ENCODE data around the gene ZNF227. TPM values are rescaled to one million over a fixed set of nuclear protein-coding genes. Genes with fewer than 3 reads are reported as not detected.
"Not testable (repeated sequence)": the region's sequence is repeated elsewhere in the genome, so short reads cannot be mapped to it uniquely, and the experiment has no call there.

The ZNF227 gene
- total RNA-seq, 1 experiment from 2014 or later = 29.4 TPM

- intact Hi-C loops (cut with micrococcal nuclease; ENCODE audit: unreplicated experiment) = no loop called here
- no TSS peak for BruUV-seq (replicated peaks)
- no peaks in the 10 kb centered on the region for H3K36me3 Mint-ChIP-seq (ENCODE audit: insufficient read depth, unreplicated experiment)
- DNase-seq = no peak
- CTCF ChIA-PET = no interaction called here
- H3K4me1 Mint-ChIP-seq (ENCODE audit: low read depth, unreplicated experiment) = no peaks in the 10 kb centered on the region
- H3K4me3 Mint-ChIP-seq (ENCODE audit: low read depth, unreplicated experiment) = no peak overlapping the region
- H3K27me3 Mint-ChIP-seq (ENCODE audit: unreplicated experiment) = no peaks in the 10 kb centered on the region
- H3K27ac Mint-ChIP-seq (ENCODE audit: unreplicated experiment) = no peak overlapping the region
- H3K9me3 Mint-ChIP-seq (ENCODE audit: low read depth, unreplicated experiment) = peaks cover 13% of the 10 kb centered on the region
- no peak for TF ChIP-seq CTCF (IDR thresholded peaks at IDR 0.05; ENCODE audit: unreplicated experiment)
Measured at GRCh38 chr19:44192127-44192526, 20.2 kb upstream of the ZNF227 start.

- H3K9me3 Mint-ChIP-seq (ENCODE audit: low read depth, unreplicated experiment) = peaks cover 4% of the 10 kb centered on the region
- CTCF ChIA-PET = interaction anchor here (0.6 kb wide), 1 partner anchor 1461 kb away, joined by 10 read pairs; no protein-coding TSS in a partner anchor
- H3K27me3 Mint-ChIP-seq (ENCODE audit: unreplicated experiment) = no peaks in the 10 kb centered on the region
- no peak overlapping the region for H3K4me3 Mint-ChIP-seq (ENCODE audit: low read depth, unreplicated experiment)
- H3K27ac Mint-ChIP-seq (ENCODE audit: unreplicated experiment) = no peak overlapping the region
- no peaks in the 10 kb centered on the region for H3K36me3 Mint-ChIP-seq (ENCODE audit: insufficient read depth, unreplicated experiment)
- no peak for TF ChIP-seq CTCF (IDR thresholded peaks at IDR 0.05; ENCODE audit: unreplicated experiment)
- BruUV-seq (replicated peaks) = no TSS peak
- DNase-seq = no peak
- no peaks in the 10 kb centered on the region for H3K4me1 Mint-ChIP-seq (ENCODE audit: low read depth, unreplicated experiment)
- intact Hi-C loops (cut with micrococcal nuclease; ENCODE audit: unreplicated experiment) = no loop called here
Measured at GRCh38 chr19:44196772-44197171, 15.6 kb upstream of the ZNF227 start.

GRCh38 chr19:44202470-44202869 lies 9.9 kb upstream of the ZNF227 start:
- TF ChIP-seq CTCF (IDR thresholded peaks at IDR 0.05; ENCODE audit: unreplicated experiment) = no peak
- Mint-ChIP-seq H3K4me1 (ENCODE audit: low read depth, unreplicated experiment) (no peaks in the 10 kb centered on the region), H3K36me3 (ENCODE audit: insufficient read depth, unreplicated experiment) (peaks cover 10% of the 10 kb centered on the region), H3K9me3 (ENCODE audit: low read depth, unreplicated experiment) (peaks cover 9% of the 10 kb centered on the region), H3K27ac (ENCODE audit: unreplicated experiment) (no peak overlapping the region), H3K27me3 (ENCODE audit: unreplicated experiment) (no peaks in the 10 kb centered on the region), H3K4me3 (ENCODE audit: low read depth, unreplicated experiment) (no peak overlapping the region)
- CTCF ChIA-PET = no interaction called here
- BruUV-seq (replicated peaks) = no TSS peak
- intact Hi-C loops (cut with micrococcal nuclease; ENCODE audit: unreplicated experiment) = no loop called here
- DNase-seq = no peak

GRCh38 chr19:44202974-44203373 lies 9.4 kb upstream of the ZNF227 start:
- no peak for DNase-seq
- TF ChIP-seq CTCF (IDR thresholded peaks at IDR 0.05; ENCODE audit: unreplicated experiment) = no peak
- intact Hi-C loops (cut with micrococcal nuclease; ENCODE audit: unreplicated experiment) = no loop called here
- H3K4me1 Mint-ChIP-seq (ENCODE audit: low read depth, unreplicated experiment) = no peaks in the 10 kb centered on the region
- H3K4me3 Mint-ChIP-seq (ENCODE audit: low read depth, unreplicated experiment) = no peak overlapping the region
- peaks cover 16% of the 10 kb centered on the region for H3K36me3 Mint-ChIP-seq (ENCODE audit: insufficient read depth, unreplicated experiment)
- no peak overlapping the region for H3K27ac Mint-ChIP-seq (ENCODE audit: unreplicated experiment)
- H3K9me3 Mint-ChIP-seq (ENCODE audit: low read depth, unreplicated experiment) = peaks cover 9% of the 10 kb centered on the region
- H3K27me3 Mint-ChIP-seq (ENCODE audit: unreplicated experiment) = no peaks in the 10 kb centered on the region
- CTCF ChIA-PET = no interaction called here
- BruUV-seq (replicated peaks) = no TSS peak

- peaks cover 16% of the 10 kb centered on the region for H3K36me3 Mint-ChIP-seq (ENCODE audit: insufficient read depth, unreplicated experiment)
- H3K4me3 Mint-ChIP-seq (ENCODE audit: low read depth, unreplicated experiment); DNase-seq; H3K27ac Mint-ChIP-seq (ENCODE audit: unreplicated experiment); intact Hi-C loops (cut with micrococcal nuclease; ENCODE audit: unreplicated experiment); H3K4me1 Mint-ChIP-seq (ENCODE audit: low read depth, unreplicated experiment); H3K27me3 Mint-ChIP-seq (ENCODE audit: unreplicated experiment); H3K9me3 Mint-ChIP-seq (ENCODE audit: low read depth, unreplicated experiment); BruUV-seq (replicated peaks): not testable (repeated sequence)
- CTCF ChIA-PET = interaction anchor here (0.7 kb wide), 1 partner anchor 143 kb away, joined by 5 read pairs; no protein-coding TSS in a partner anchor
Measured at GRCh38 chr19:44203877-44204276, 8.5 kb upstream of the ZNF227 start.

Measured in Calu3 (cell line).